AG04450 (cell line): ENCODE results near the gene HM13. TPM values are rescaled to one million over a fixed set of nuclear protein-coding genes. Genes with fewer than 3 reads are reported as not detected.
"Not testable (repeated sequence)": the region's sequence is repeated elsewhere in the genome, so short reads cannot be mapped to it uniquely, and the experiment has no call there.

Experiments used
- CTCF ChIA-PET: fragments of 300-600, 350-600 bp; formaldehyde crosslinking; extraction: SDS; loops from one replicate; lab custom pipeline; 2022; ENCODE audit warnings: antibody characterized with exemption, inconsistent platforms; lab: Charles Lee
- POLR2A ChIA-PET: fragments of 350-600 bp; formaldehyde crosslinking; extraction: SDS; loops from one replicate; lab custom pipeline; 2021; ENCODE audit warnings: antibody characterized with exemption, inconsistent platforms; lab: Yijun Ruan, JAX
- DNase-seq: peaks from one replicate; pipeline ENCODE4 v3.0.0-alpha.2; 2011; ENCODE audit warnings: low read depth, low spot score
- H3K27ac ChIP-seq: one replicate; pipeline ENCODE4 v1.5.1; 2012; ENCODE audit warnings: low read depth, low read length, control low read depth
- H3K27me3 ChIP-seq: one replicate; pipeline ENCODE4 v1.6.0; 2012; ENCODE audit warnings: low read length; ENCODE audit not compliant: control insufficient read depth, insufficient read depth
- H3K4me3 ChIP-seq: 2 replicates; pipeline ENCODE4 v1.5.1; 2011; ENCODE audit warnings: mild to moderate bottlenecking, low read depth, low read length, control low read depth
- H3K9me3 ChIP-seq: 2 replicates; pipeline ENCODE4 v1.5.1; 2012; ENCODE audit warnings: low read length; ENCODE audit not compliant: control insufficient read depth, insufficient read depth
- CTCF ChIP-seq: IDR thresholded peaks from 2 replicates; pipeline ENCODE4 v1.5.1; 2011; ENCODE audit warnings: low read depth, low read length, control low read depth, inconsistent platforms
- polyA plus RNA-seq: library from polyadenylated mRNA; depleted of rRNA; stranded (reverse); fragments of >200 nt; gene quantifications from 2 replicates; pipeline ENCODE4 v1.2.3, GENCODE V29; 2011

HM13 gene
- polyA plus RNA-seq, 1 experiment, result 167 TPM

GRCh38 chr20:31605902-31606803 is 91.9 kb downstream of the HM13 start:
- TF ChIP-seq CTCF, result no peak
- DNase-seq, result no peak
- H3K27ac ChIP-seq, result peak overlapping the region; percentile 47
- POLR2A ChIA-PET, result interaction anchor here (1.2 to 7.0 kb wide), 8 partner anchors 10 to 45 kb away, joined by 4 to 131 read pairs (median 27); no protein-coding TSS in a partner anchor
- no peaks in the 10 kb centered on the region; the same call in 1 of the 2 replicates for H3K9me3 ChIP-seq
- peak overlapping the region; percentile 90 for H3K4me3 ChIP-seq
- CTCF ChIA-PET, result interaction anchor here (0.7 to 17.7 kb wide), 2 partner anchors 42 to 117 kb away, joined by 3 to 1107 read pairs; no protein-coding TSS in a partner anchor
- no peaks in the 10 kb centered on the region for H3K27me3 ChIP-seq

GRCh38 chr20:31606804-31607639 is 92.8 kb downstream of the HM13 start:
- peak overlapping the region; percentile 47 for H3K27ac ChIP-seq
- no peak for DNase-seq
- ChIA-PET CTCF (interaction anchor here (0.7 to 17.7 kb wide), 3 partner anchors 27 to 117 kb away, joined by 3 to 1107 read pairs (median 4); no protein-coding TSS in a partner anchor), POLR2A (interaction anchor here (1.4 to 7.0 kb wide), 5 partner anchors 11 to 46 kb away, joined by 4 to 131 read pairs (median 43); no protein-coding TSS in a partner anchor)
- H3K4me3 ChIP-seq, result peak overlapping the region; percentile 90
- no peaks in the 10 kb centered on the region for H3K27me3 ChIP-seq
- TF ChIP-seq CTCF, result no peak
- no peaks in the 10 kb centered on the region; the same call in 1 of the 2 replicates for H3K9me3 ChIP-seq

DNA sequence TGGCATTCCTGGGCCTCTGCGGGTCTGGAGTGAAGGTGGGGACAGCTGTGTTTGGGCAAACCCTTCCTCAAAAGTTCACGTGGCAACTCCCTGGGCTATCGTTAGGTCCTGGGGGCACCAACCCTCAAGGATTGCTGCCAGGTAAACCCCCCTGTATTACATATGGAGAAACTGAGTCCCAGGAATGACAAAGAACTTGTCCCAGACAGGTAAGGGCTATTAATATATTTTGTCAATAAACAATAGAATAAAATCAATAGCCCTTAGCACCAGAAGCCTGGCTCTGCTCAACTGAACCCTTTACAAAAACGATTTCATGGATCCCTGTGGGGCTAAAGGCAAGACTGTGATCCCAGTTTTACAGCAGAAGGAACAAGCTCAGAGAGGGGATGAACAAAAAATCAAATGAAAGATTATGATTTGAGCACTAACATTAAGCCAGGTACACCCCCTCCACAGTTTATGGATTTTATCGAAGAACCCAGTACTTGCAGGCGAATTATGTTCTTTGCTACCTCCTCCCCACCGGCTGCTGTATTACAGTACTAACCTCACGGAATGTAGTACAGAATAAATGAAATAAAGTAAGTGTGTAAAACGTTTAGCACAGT is 93.5 kb downstream of the HM13 start:
- H3K27ac ChIP-seq, result peak overlapping the region; percentile 11
- no peaks in the 10 kb centered on the region for H3K27me3 ChIP-seq
- TF ChIP-seq CTCF, result no peak
- H3K9me3 ChIP-seq, result no peaks in the 10 kb centered on the region; the same call in 1 of the 2 replicates
- no peak overlapping the region for H3K4me3 ChIP-seq
- ChIA-PET CTCF (interaction anchor here (1.1 to 17.7 kb wide), 3 partner anchors 26 to 116 kb away, joined by 4 to 1107 read pairs (median 5); no protein-coding TSS in a partner anchor), POLR2A (interaction anchor here (0.9 to 7.0 kb wide), 10 partner anchors 12 to 51 kb away, joined by 3 to 131 read pairs (median 8); no protein-coding TSS in a partner anchor)
- DNase-seq, result no peak

- Histone ChIP-seq H3K27me3 (no peaks in the 10 kb centered on the region), H3K27ac (peak overlapping the region; percentile 39), H3K4me3 (peak overlapping the region; percentile 31), H3K9me3 (no peaks in the 10 kb centered on the region; the same call in 1 of the 2 replicates)
- CTCF ChIA-PET, result interaction anchor here (0.7 to 17.7 kb wide), 3 partner anchors 45 to 115 kb away, joined by 3 to 1107 read pairs (median 5); no protein-coding TSS in a partner anchor
- TF ChIP-seq CTCF, result no peak
- DNase-seq, result no peak
- POLR2A ChIA-PET, result interaction anchor here (0.9 to 7.0 kb wide), 7 partner anchors 13 to 51 kb away, joined by 3 to 131 read pairs (median 5); no protein-coding TSS in a partner anchor
Measured at GRCh38 chr20:31608251-31608945, 94.2 kb downstream of the HM13 start.

DNA sequence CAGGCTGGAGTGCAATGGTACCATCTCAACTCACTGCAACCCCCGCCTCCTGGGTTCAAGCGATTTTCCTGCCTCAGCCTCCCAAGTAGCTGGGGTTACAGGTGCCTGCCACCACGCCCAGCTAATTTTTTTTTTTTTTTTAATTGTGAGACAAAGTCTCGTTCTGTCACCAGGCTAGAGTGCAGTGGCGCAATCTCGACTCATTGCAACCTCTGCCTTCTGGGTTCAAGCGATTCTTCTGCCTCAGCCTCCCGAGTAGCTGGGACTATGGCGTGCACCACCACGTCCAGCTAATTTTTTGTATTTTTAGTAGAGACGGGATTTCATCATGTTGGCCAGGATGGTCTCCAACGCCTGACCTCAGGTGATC is 98.0 kb downstream of the HM13 start:
- not testable (repeated sequence) for H3K27me3 ChIP-seq, H3K9me3 ChIP-seq, DNase-seq, H3K4me3 ChIP-seq, H3K27ac ChIP-seq
- POLR2A ChIA-PET, result interaction anchor here (1.0 to 2.6 kb wide), 9 partner anchors 8 to 95 kb away, joined by 3 to 45 read pairs (median 5); partner anchors contain the start of gene ID1
- CTCF ChIA-PET, result interaction anchor here (0.7 to 17.7 kb wide), 40 partner anchors 8 to 153 kb away, joined by 3 to 1107 read pairs (median 7); partner anchors contain the start of genes BCL2L1, HM13 and ID1
